Karpas-422 (cell line): Measurements from ENCODE around the gene ITGB2. TPM values are rescaled to one million over a fixed set of nuclear protein-coding genes. Genes with fewer than 3 reads are reported as not detected.

Experiments used
- DNase-seq: peaks from one replicate; pipeline ENCODE4 v3.0.0-alpha.2; 2015
- H2AFZ ChIP-seq: fragments of 200-600 bp; sonication (generic); 2 replicates; pipeline ENCODE4 v1.6.1; 2014; ENCODE audit warnings: antibody characterized with exemption, low read length, mixed read lengths
- H3K27ac ChIP-seq: fragments of 200-600 bp; sonication (generic); 2 replicates; pipeline ENCODE4 v1.5.1; 2014; ENCODE audit warnings: mild to moderate bottlenecking, low read length, moderate library complexity
- H3K27me3 ChIP-seq: fragments of 200-600 bp; sonication (generic); 2 replicates; pipeline ENCODE4 v1.6.1; 2014; ENCODE audit warnings: low read length, mixed read lengths
- H3K36me3 ChIP-seq: fragments of 200-600 bp; sonication (generic); 2 replicates; pipeline ENCODE4 v1.6.1; 2014; ENCODE audit warnings: low read length, mixed read lengths; ENCODE audit not compliant: insufficient read depth
- H3K4me1 ChIP-seq: fragments of 200-600 bp; sonication (generic); 2 replicates; pipeline ENCODE4 v1.6.1; 2014; ENCODE audit warnings: mild to moderate bottlenecking, low read length, mixed read lengths
- H3K4me2 ChIP-seq: fragments of 200-600 bp; sonication (generic); 2 replicates; pipeline ENCODE4 v1.6.1; 2014; ENCODE audit warnings: low read length, low read depth, mild to moderate bottlenecking; ENCODE audit not compliant: poor library complexity, severe bottlenecking
- H3K4me3 ChIP-seq: fragments of 200-600 bp; sonication (generic); 2 replicates; pipeline ENCODE4 v1.5.1; 2014; ENCODE audit warnings: mild to moderate bottlenecking, antibody characterized with exemption, low read length, mixed read lengths
- H3K79me2 ChIP-seq: fragments of 200-600 bp; sonication (generic); 2 replicates; pipeline ENCODE4 v1.6.1; 2014; ENCODE audit warnings: mild to moderate bottlenecking, low read length, mixed read lengths
- H3K9ac ChIP-seq: fragments of 200-600 bp; sonication (generic); 2 replicates; pipeline ENCODE4 v1.6.0; 2014; ENCODE audit warnings: low read length
- H3K9me2 ChIP-seq: fragments of 200-600 bp; sonication (generic), shearing (Covaris generic); replicated peaks from 2 replicates; pipeline ENCODE4 v1.6.0; 2014; ENCODE audit warnings: mild to moderate bottlenecking, low read length, moderate library complexity; ENCODE audit not compliant: insufficient read depth
- H3K9me3 ChIP-seq: fragments of 300-700, 200-600 bp; sonication (generic); 2 replicates; pipeline ENCODE4 v1.6.1; 2014; ENCODE audit warnings: low read length, mixed read lengths
- H4K20me1 ChIP-seq: fragments of 200-600 bp; sonication (generic); 2 replicates; pipeline ENCODE4 v1.6.1; 2014; ENCODE audit warnings: mild to moderate bottlenecking, antibody characterized with exemption, low read length, low read depth; ENCODE audit not compliant: insufficient read depth
- total RNA-seq: library from RNA; depleted of rRNA; stranded (reverse); fragments of >200 nt; shearing (Covaris generic); gene quantifications from 2 replicates; pipeline ENCODE4 v1.2.3, GENCODE V29; 2014; ENCODE audit warnings: low replicate concordance

The ITGB2 gene
- total RNA-seq, 1 experiment from 2014 or later: 252 TPM

DNA sequence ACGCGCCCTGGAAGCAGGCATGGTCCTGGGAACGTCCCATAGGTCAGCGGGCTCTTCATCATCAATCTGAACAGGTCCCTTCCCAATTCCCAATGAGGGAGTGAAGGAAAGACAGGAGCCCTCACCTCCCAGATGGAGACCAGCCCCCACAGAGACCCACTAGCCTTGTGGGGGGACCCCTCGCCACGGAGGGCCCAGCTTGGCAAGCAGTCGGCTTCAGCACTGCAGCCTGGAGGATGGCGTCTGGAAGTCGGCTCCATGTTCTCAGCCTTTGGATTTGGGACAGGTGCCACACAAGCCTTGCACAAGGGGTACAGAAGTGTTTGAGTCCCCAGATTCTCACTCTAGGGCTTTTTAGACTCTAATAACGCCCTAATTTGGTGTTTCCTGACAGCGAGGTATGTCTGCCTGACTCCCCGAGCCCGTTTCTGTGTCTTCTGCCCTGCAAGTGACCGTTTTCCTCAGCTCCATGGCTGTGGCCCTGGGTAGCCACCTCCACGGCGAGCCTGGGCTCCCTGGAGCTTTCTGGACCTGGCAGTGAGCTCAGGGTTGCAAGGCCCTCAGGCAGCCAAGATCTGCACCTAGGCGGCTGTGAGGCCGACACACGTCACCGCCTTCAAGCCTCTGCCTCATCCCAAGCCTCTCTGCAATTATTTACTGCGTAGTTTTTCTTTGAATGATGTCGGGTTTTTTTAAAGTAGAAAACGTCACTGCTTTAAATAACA is 77.8 kb downstream of the ITGB2 start:
- H3K4me3 ChIP-seq: no peak overlapping the region
- no peaks in the 10 kb centered on the region for H3K9me2 ChIP-seq
- no peaks in the 10 kb centered on the region for H3K9me3 ChIP-seq
- H3K79me2 ChIP-seq: no peaks in the 10 kb centered on the region
- H3K4me2 ChIP-seq: no peak overlapping the region
- H2AFZ ChIP-seq: no peak overlapping the region
- H3K27ac ChIP-seq: no peak overlapping the region
- no peak overlapping the region for H3K9ac ChIP-seq
- H3K4me1 ChIP-seq: no peaks in the 10 kb centered on the region
- H3K36me3 ChIP-seq: no peaks in the 10 kb centered on the region
- no peak for DNase-seq
- no peaks in the 10 kb centered on the region for H3K27me3 ChIP-seq
- H4K20me1 ChIP-seq: no peaks in the 10 kb centered on the region

- Histone ChIP-seq H3K9me2 (no peaks in the 10 kb centered on the region), H3K4me2 (no peak overlapping the region), H3K79me2 (no peaks in the 10 kb centered on the region), H3K9me3 (no peaks in the 10 kb centered on the region), H3K36me3 (no peaks in the 10 kb centered on the region), H3K4me3 (no peak overlapping the region), H3K9ac (no peak overlapping the region), H3K27ac (no peak overlapping the region), H2AFZ (no peak overlapping the region), H3K27me3 (no peaks in the 10 kb centered on the region), H3K4me1 (no peaks in the 10 kb centered on the region), H4K20me1 (no peaks in the 10 kb centered on the region)
- DNase-seq: no peak
Measured at GRCh38 chr21:44842087-44842486, 78.6 kb downstream of the ITGB2 start.

- no peaks in the 10 kb centered on the region for H3K36me3 ChIP-seq
- no peak for DNase-seq
- H3K9me3 ChIP-seq: no peaks in the 10 kb centered on the region
- H3K4me3 ChIP-seq: no peak overlapping the region
- H3K9ac ChIP-seq: no peak overlapping the region
- H4K20me1 ChIP-seq: no peaks in the 10 kb centered on the region
- H3K79me2 ChIP-seq: no peaks in the 10 kb centered on the region
- no peak overlapping the region for H3K27ac ChIP-seq
- H3K4me1 ChIP-seq: no peaks in the 10 kb centered on the region
- H3K4me2 ChIP-seq: no peak overlapping the region
- no peaks in the 10 kb centered on the region for H3K9me2 ChIP-seq
- H2AFZ ChIP-seq: no peak overlapping the region
- no peaks in the 10 kb centered on the region for H3K27me3 ChIP-seq
Measured at GRCh38 chr21:44840771-44841170, 79.9 kb downstream of the ITGB2 start.

- H3K27ac ChIP-seq: no peak overlapping the region
Measured at GRCh38 chr21:44838951-44839350, 81.7 kb downstream of the ITGB2 start.

DNA sequence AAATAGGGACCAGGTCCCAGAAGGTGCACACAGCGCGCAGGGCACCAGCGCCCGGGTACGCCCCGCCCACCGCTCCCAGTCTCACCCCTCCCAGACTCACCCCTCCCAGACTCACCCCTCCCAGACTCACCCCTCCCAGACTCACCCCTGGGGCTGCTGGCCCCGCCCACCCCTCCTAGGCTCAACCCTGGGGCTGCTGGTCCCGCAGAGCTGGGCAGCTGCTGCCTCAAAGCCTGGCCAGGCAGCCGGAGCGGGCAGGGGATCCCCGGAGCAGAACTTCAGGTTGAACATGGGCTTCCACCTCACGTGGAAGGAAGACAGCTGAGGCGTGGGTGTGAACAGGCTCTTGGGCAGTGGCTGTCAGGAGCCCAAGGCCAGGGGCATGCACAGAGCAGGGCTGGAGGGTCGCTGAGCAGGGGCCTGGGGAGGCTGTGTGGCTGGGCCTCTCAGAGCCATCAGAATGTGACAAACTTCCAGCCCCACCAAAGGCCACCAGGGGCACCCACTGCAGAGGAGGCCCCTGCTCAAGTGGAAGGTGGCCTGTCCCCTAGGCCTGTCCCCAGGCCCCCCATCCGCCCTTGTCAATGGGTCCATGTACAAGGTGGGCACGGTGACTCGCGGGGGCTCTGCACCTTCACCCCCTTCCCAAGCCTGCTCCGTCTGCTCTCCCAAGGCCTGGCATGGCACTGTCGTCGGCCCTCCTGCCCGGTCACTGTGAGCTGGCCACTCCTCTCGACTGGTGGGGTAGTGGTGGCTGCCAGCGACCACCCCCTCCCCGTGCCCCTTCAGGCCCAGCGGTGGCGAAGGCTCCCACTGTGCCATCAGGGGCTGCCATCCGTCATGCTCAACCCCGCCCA is 82.4 kb downstream of the ITGB2 start:
- Histone ChIP-seq H3K4me2 (no peak overlapping the region), H3K4me1 (no peaks in the 10 kb centered on the region), H3K79me2 (no peaks in the 10 kb centered on the region), H2AFZ (no peak overlapping the region), H3K36me3 (no peaks in the 10 kb centered on the region), H3K4me3 (no peak overlapping the region), H3K9me3 (no peaks in the 10 kb centered on the region), H4K20me1 (no peaks in the 10 kb centered on the region), H3K9me2 (no peaks in the 10 kb centered on the region), H3K27me3 (no peaks in the 10 kb centered on the region), H3K9ac (no peak overlapping the region), H3K27ac (no peak overlapping the region)
- DNase-seq: no peak

More at GRCh38 chr21:44838951-44839350, 81.7 kb downstream of the ITGB2 start:
- H3K4me2 ChIP-seq: no peak overlapping the region
- no peak overlapping the region for H3K4me3 ChIP-seq
- H3K9ac ChIP-seq: no peak overlapping the region
- no peak overlapping the region for H2AFZ ChIP-seq
- H3K9me3 ChIP-seq: no peaks in the 10 kb centered on the region
- H4K20me1 ChIP-seq: no peaks in the 10 kb centered on the region
- H3K27me3 ChIP-seq: no peaks in the 10 kb centered on the region
- no peaks in the 10 kb centered on the region for H3K79me2 ChIP-seq
- H3K36me3 ChIP-seq: no peaks in the 10 kb centered on the region
- no peaks in the 10 kb centered on the region for H3K9me2 ChIP-seq
- no peak for DNase-seq
- H3K4me1 ChIP-seq: no peaks in the 10 kb centered on the region

- Histone ChIP-seq H2AFZ (no peak overlapping the region), H3K27ac (no peak overlapping the region), H3K9me3 (no peaks in the 10 kb centered on the region), H3K4me1 (no peaks in the 10 kb centered on the region), H3K9ac (no peak overlapping the region), H3K9me2 (no peaks in the 10 kb centered on the region), H3K4me3 (no peak overlapping the region), H3K36me3 (no peaks in the 10 kb centered on the region), H3K79me2 (no peaks in the 10 kb centered on the region), H4K20me1 (no peaks in the 10 kb centered on the region), H3K27me3 (no peaks in the 10 kb centered on the region), H3K4me2 (no peak overlapping the region)
- no peak for DNase-seq
Measured at GRCh38 chr21:44837537-44837936, 83.2 kb downstream of the ITGB2 start.

GRCh38 chr21:44836666-44837471 is 83.8 kb downstream of the ITGB2 start:
- Histone ChIP-seq H3K36me3 (no peaks in the 10 kb centered on the region), H3K79me2 (no peaks in the 10 kb centered on the region), H3K4me2 (no peak overlapping the region), H3K9ac (no peak overlapping the region), H3K4me3 (no peak overlapping the region), H3K4me1 (no peaks in the 10 kb centered on the region), H4K20me1 (no peaks in the 10 kb centered on the region), H3K27me3 (no peaks in the 10 kb centered on the region), H3K27ac (no peak overlapping the region), H3K9me3 (no peaks in the 10 kb centered on the region), H3K9me2 (no peaks in the 10 kb centered on the region), H2AFZ (no peak overlapping the region)
- DNase-seq: peak; percentile 57

DNA sequence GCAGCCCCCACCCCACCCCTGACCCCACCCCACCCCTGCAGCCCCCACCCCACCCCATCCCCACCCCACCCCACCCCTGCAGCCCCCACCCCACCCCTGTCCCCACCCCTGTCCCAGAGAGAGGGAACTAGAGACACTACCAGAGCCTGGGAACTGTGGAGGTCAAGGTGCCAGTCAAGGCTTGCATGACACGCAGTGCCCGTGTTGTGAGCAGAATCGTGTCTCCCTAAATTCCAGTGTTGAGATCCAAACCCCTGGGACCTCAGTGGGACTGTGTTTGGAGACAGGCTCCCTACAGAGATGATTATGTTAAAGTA is 84.4 kb downstream of the ITGB2 start:
- no peaks in the 10 kb centered on the region for H3K36me3 ChIP-seq
- no peaks in the 10 kb centered on the region for H3K27me3 ChIP-seq
- H3K4me3 ChIP-seq: no peak overlapping the region
- H3K27ac ChIP-seq: no peak overlapping the region
- no peak overlapping the region for H3K9ac ChIP-seq
- no peaks in the 10 kb centered on the region for H3K9me2 ChIP-seq
- no peak overlapping the region for H3K4me2 ChIP-seq
- H3K79me2 ChIP-seq: no peaks in the 10 kb centered on the region
- H2AFZ ChIP-seq: no peak overlapping the region
- no peaks in the 10 kb centered on the region for H4K20me1 ChIP-seq
- H3K9me3 ChIP-seq: no peaks in the 10 kb centered on the region
- no peak for DNase-seq
- H3K4me1 ChIP-seq: peaks cover 5% of the 10 kb centered on the region
